ENCODE data around the gene AFAP1L2. TPM values are rescaled to one million over a fixed set of nuclear protein-coding genes. Genes with fewer than 3 reads are reported as not detected.

Gene AFAP1L2
- polyA plus RNA-seq, 3 donors = 0.01 to 0.43 TPM; not detected in 1

GRCh38 chr10:114343623-114344505 lies 60.4 kb downstream of the AFAP1L2 start:
- no peak overlapping the region for H3K27ac Mint-ChIP-seq
- Histone ChIP-seq H3K4me3 (replicated peaks in 1 of 3; ENCODE audit: low read depth in 2 of 3, low read length in 3 of 3) (no peak overlapping the region), H3K4me2 (replicated peaks; ENCODE audit: extremely low read depth, low read length, poor library complexity, severe bottlenecking) (no peak overlapping the region), H2AFZ (ENCODE audit: insufficient read depth, low read depth, low read length, poor library complexity, severe bottlenecking) (no peak overlapping the region), H3K79me2 (ENCODE audit: insufficient read depth, low read length) (no peaks in the 10 kb centered on the region), H3K27me3 (ENCODE audit: control insufficient read depth in 2 of 2, insufficient read depth in 2 of 2, low read length in 2 of 2) (no peaks in the 10 kb centered on the region), H4K20me1 (ENCODE audit: insufficient read depth, low read length) (no peaks in the 10 kb centered on the region), H3K4me1 (ENCODE audit: control insufficient read depth in 1 of 2, insufficient read depth in 2 of 2, low read length in 2 of 2) (no peaks in the 10 kb centered on the region), H3K9me3 (replicated peaks in 1 of 2; ENCODE audit: control insufficient read depth in 1 of 2, insufficient read depth in 1 of 2, low read length in 2 of 2) (no peaks in the 10 kb centered on the region), H3K27ac (ENCODE audit: low read depth in 1 of 2, low read length in 2 of 2) (no peak overlapping the region), H3K36me3 (replicated peaks in 1 of 2; ENCODE audit: control insufficient read depth in 1 of 2, insufficient read depth in 2 of 2, low read length in 2 of 2) (no peaks in the 10 kb centered on the region), H3K9ac (ENCODE audit: insufficient read depth, low read length, poor library complexity, severe bottlenecking) (no peak overlapping the region)
- WGBS (ENCODE audit: insufficient coverage) = 67% methylated on average over 7 of the region's 11 CpGs
- H3K4me3 Mint-ChIP-seq = no peak overlapping the region
- DNase-seq = no peak
- no peaks in the 10 kb centered on the region for H3K36me3 Mint-ChIP-seq
- no peak for TF ChIP-seq CTCF (IDR thresholded peaks at IDR 0.05)
- H3K27me3 Mint-ChIP-seq (ENCODE audit: low read depth in 3 of 3) = peaks cover 0 to 3% (median 2%) of the 10 kb centered on the region in 3 donors
- no peaks in the 10 kb centered on the region for H3K4me1 Mint-ChIP-seq
- no peaks in the 10 kb centered on the region for H3K9me3 Mint-ChIP-seq
- intact Hi-C loops (cut with micrococcal nuclease) = no loop called here

GRCh38 chr10:114342976-114343375 lies 61.3 kb downstream of the AFAP1L2 start:
- Mint-ChIP-seq H3K36me3 (no peaks in the 10 kb centered on the region), H3K27me3 (ENCODE audit: low read depth in 3 of 3) (peaks cover 0 to 3% (median 2%) of the 10 kb centered on the region in 3 donors), H3K27ac (no peak overlapping the region), H3K4me3 (no peak overlapping the region), H3K4me1 (no peaks in the 10 kb centered on the region), H3K9me3 (no peaks in the 10 kb centered on the region)
- H2AFZ ChIP-seq (ENCODE audit: insufficient read depth, low read depth, low read length, poor library complexity, severe bottlenecking) = no peak overlapping the region
- no peak for DNase-seq
- no peaks in the 10 kb centered on the region for H3K4me1 ChIP-seq (ENCODE audit: control insufficient read depth in 1 of 2, insufficient read depth in 2 of 2, low read length in 2 of 2)
- intact Hi-C loops (cut with micrococcal nuclease) = no loop called here
- no peak overlapping the region for H3K4me2 ChIP-seq (replicated peaks; ENCODE audit: extremely low read depth, low read length, poor library complexity, severe bottlenecking)
- H3K9ac ChIP-seq (ENCODE audit: insufficient read depth, low read length, poor library complexity, severe bottlenecking) = no peak overlapping the region
- no peaks in the 10 kb centered on the region for H3K79me2 ChIP-seq (ENCODE audit: insufficient read depth, low read length)
- H3K36me3 ChIP-seq (replicated peaks in 1 of 2; ENCODE audit: control insufficient read depth in 1 of 2, insufficient read depth in 2 of 2, low read length in 2 of 2) = no peaks in the 10 kb centered on the region
- no peak overlapping the region for H3K27ac ChIP-seq (ENCODE audit: low read depth in 1 of 2, low read length in 2 of 2)
- no peak for TF ChIP-seq CTCF (IDR thresholded peaks at IDR 0.05)
- no peak overlapping the region for H3K4me3 ChIP-seq (replicated peaks in 1 of 3; ENCODE audit: low read depth in 2 of 3, low read length in 3 of 3)
- WGBS (ENCODE audit: insufficient coverage) = 94% methylated on average over 2 of the region's 2 CpGs
- no peaks in the 10 kb centered on the region for H3K27me3 ChIP-seq (ENCODE audit: control insufficient read depth in 2 of 2, insufficient read depth in 2 of 2, low read length in 2 of 2)
- H3K9me3 ChIP-seq (replicated peaks in 1 of 2; ENCODE audit: control insufficient read depth in 1 of 2, insufficient read depth in 1 of 2, low read length in 2 of 2) = no peaks in the 10 kb centered on the region
- H4K20me1 ChIP-seq (ENCODE audit: insufficient read depth, low read length) = no peaks in the 10 kb centered on the region
